Skin of body (tissue), 2 donors: ENCODE measurements around the gene OLFM1. TPM values are rescaled to one million over a fixed set of nuclear protein-coding genes. Genes with fewer than 3 reads are reported as not detected.
A peak's percentile ranks its signal among the peaks of the same experiment; 100 is the strongest.

Experiments
- DNase-seq: peaks from one replicate; lab custom pipeline; 2025; lab: John Stamatoyannopoulos, UW
- total RNA-seq: library from RNA; depleted of rRNA; stranded (reverse); fragments of >200 nt; gene quantifications from one replicate; pipeline ENCODE4 v1.2.3, GENCODE V29; 2014

Gene OLFM1
- total RNA-seq, 1 donor from 2014 or later, result 4.8 TPM

- DNase-seq, result no peak
These were observed 11.2 kb upstream of the OLFM1 start for GRCh38 chr9:135076143-135076875.

- DNase-seq, result no peak
These were observed 10.5 kb upstream of the OLFM1 start for GRCh38 chr9:135076876-135077430.

GRCh38 chr9:135077497-135078200 lies 9.8 kb upstream of the OLFM1 start:
- no peak for DNase-seq

GRCh38 chr9:135078361-135078821 lies 9.1 kb upstream of the OLFM1 start:
- no peak for DNase-seq

GRCh38 chr9:135079018-135079417 lies 8.4 kb upstream of the OLFM1 start:
- DNase-seq, result no peak

- no peak for DNase-seq
These were observed 7.8 kb upstream of the OLFM1 start for GRCh38 chr9:135079676-135080075.

- DNase-seq, result no peak
These were observed 6.9 kb upstream of the OLFM1 start for GRCh38 chr9:135080286-135081263.

- DNase-seq, result no peak
These were observed 6.2 kb upstream of the OLFM1 start for GRCh38 chr9:135081264-135081660.

GRCh38 chr9:135081731-135082130 lies 5.7 kb upstream of the OLFM1 start:
- no peak for DNase-seq

GRCh38 chr9:135082536-135082935 lies 4.9 kb upstream of the OLFM1 start:
- DNase-seq, result no peak

- no peak for DNase-seq
These were observed 4.1 kb upstream of the OLFM1 start for GRCh38 chr9:135083241-135083810.

- DNase-seq, result no peak
These were observed 3.6 kb upstream of the OLFM1 start for GRCh38 chr9:135083831-135084230.

GRCh38 chr9:135084262-135084661 lies 3.2 kb upstream of the OLFM1 start:
- DNase-seq, result no peak

GRCh38 chr9:135084881-135085760 lies 2.3 kb upstream of the OLFM1 start:
- no peak for DNase-seq

- DNase-seq, result peak; percentile 74
These were observed 1.5 kb upstream of the OLFM1 start for GRCh38 chr9:135085830-135086546.

GRCh38 chr9:135086597-135087488 lies 625 bp upstream of the OLFM1 start:
- DNase-seq, result no peak

GRCh38 chr9:135087899-135088347 lies 455 bp downstream of the OLFM1 start:
- no peak for DNase-seq

- DNase-seq, result no peak
These were observed 995 bp downstream of the OLFM1 start for GRCh38 chr9:135088348-135088978.
